Cardiac muscle cell (in vitro differentiated cells and primary cell): ENCODE data around the gene LINC01488. TPM values are rescaled to one million over a fixed set of nuclear protein-coding genes. Genes with fewer than 3 reads are reported as not detected.

Experiments
- DNase-seq, 2 donors: peaks; one replicate each; pipeline versions ENCODE4 v3.0.0 to v3.0.0-alpha.2; 2010 to 2017; ENCODE audit warnings: low read depth in 1 of 2, low spot score in 1 of 2
- H3K27ac ChIP-seq: fragments of 200-600 bp; sonication (generic); 2 replicates; pipeline ENCODE4 v1.5.1; 2016
- H3K27me3 ChIP-seq: fragments of 200-600 bp; sonication (generic); 2 replicates; pipeline ENCODE4 v1.6.0; 2016; ENCODE audit warnings: control low read depth
- H3K36me3 ChIP-seq: fragments of 200-600 bp; sonication (generic); 2 replicates; pipeline ENCODE4 v1.5.1; 2016; ENCODE audit warnings: control low read depth
- H3K4me1 ChIP-seq: fragments of 200-600 bp; sonication (generic); 2 replicates; pipeline ENCODE4 v1.8.1; 2017; ENCODE audit warnings: low read depth, mild to moderate bottlenecking, mixed run types
- H3K4me3 ChIP-seq: fragments of 200-600 bp; sonication (generic); 2 replicates; pipeline ENCODE4 v1.5.1; 2016; ENCODE audit warnings: mild to moderate bottlenecking
- H3K9me3 ChIP-seq: fragments of 200-600 bp; sonication (generic); 2 replicates; pipeline ENCODE4 v1.5.1; 2017; ENCODE audit warnings: low read depth, mild to moderate bottlenecking, control low read depth
- polyA plus RNA-seq: library from polyadenylated mRNA; unstranded; fragments of >200 nt; fragmentation: Nextera tagmentation; extraction: Ambion mirVana; gene quantifications from 2 replicates; pipeline ENCODE4 v1.2.1, GENCODE V29; 2016
- total RNA-seq: library from RNA; depleted of rRNA; stranded (reverse); fragments of >200 nt; gene quantifications from 2 replicates; pipeline ENCODE4 v1.2.3, GENCODE V29; 2016
- TF ChIP-seq, protein P1 (sequence below): IDR thresholded peaks from 2 replicates; pipeline ENCODE4 v1.5.1; 2012; ENCODE audit warnings: low read depth, mild to moderate bottlenecking, low read length

Gene LINC01488
- total and polyA plus RNA-seq, 2 experiments from 2014 or later: 1.1 to 1.6 TPM

DNA sequence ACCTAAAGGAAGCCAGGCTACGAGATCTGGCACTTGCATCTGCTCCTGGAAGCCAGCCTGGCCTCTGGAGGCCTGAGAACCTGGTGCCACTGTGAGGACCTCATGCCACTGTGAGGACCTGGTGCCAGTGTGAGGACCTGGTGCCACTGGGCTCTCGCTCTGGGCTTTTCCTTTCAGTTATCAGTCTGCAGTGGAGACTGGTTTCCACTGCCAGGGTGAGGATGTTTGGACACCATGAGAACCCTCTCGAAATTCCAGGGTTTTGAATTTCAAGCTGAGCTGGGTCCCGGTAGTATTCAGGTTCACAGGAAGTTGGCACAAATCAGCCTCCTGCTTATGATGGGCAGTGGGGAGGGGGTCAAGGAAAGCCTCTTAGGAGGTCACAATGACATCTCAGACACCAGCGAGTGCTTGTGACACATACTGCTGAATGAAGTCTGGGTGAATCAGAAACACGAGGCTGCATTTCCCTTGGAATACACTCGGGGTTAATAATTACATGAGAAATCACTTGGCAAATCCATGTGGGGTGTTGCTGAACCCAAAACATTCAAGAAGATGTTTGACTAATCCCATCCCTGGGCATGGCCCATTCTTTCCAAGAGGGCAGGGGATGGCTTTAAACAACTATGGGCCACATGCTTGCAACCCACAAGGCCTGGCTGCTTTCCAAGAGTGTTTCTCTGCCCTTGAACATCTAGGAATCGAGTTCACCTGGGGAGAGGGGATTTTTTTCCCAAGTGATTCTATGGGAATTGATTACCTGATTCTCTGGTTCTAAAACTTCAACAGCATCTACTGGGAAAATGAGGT lies 60.2 kb downstream of the LINC01488 start:
- TF ChIP-seq, protein P1, sequence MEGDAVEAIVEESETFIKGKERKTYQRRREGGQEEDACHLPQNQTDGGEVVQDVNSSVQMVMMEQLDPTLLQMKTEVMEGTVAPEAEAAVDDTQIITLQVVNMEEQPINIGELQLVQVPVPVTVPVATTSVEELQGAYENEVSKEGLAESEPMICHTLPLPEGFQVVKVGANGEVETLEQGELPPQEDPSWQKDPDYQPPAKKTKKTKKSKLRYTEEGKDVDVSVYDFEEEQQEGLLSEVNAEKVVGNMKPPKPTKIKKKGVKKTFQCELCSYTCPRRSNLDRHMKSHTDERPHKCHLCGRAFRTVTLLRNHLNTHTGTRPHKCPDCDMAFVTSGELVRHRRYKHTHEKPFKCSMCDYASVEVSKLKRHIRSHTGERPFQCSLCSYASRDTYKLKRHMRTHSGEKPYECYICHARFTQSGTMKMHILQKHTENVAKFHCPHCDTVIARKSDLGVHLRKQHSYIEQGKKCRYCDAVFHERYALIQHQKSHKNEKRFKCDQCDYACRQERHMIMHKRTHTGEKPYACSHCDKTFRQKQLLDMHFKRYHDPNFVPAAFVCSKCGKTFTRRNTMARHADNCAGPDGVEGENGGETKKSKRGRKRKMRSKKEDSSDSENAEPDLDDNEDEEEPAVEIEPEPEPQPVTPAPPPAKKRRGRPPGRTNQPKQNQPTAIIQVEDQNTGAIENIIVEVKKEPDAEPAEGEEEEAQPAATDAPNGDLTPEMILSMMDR: no peak
- no peaks in the 10 kb centered on the region for H3K27me3 ChIP-seq
- H3K27ac ChIP-seq: no peak overlapping the region
- no peaks in the 10 kb centered on the region for H3K9me3 ChIP-seq
- H3K36me3 ChIP-seq: no peaks in the 10 kb centered on the region
- DNase-seq: peak in 1 of 2 donors; percentile 29
- no peak overlapping the region for H3K4me3 ChIP-seq
- H3K4me1 ChIP-seq: peaks cover 5% of the 10 kb centered on the region

DNA sequence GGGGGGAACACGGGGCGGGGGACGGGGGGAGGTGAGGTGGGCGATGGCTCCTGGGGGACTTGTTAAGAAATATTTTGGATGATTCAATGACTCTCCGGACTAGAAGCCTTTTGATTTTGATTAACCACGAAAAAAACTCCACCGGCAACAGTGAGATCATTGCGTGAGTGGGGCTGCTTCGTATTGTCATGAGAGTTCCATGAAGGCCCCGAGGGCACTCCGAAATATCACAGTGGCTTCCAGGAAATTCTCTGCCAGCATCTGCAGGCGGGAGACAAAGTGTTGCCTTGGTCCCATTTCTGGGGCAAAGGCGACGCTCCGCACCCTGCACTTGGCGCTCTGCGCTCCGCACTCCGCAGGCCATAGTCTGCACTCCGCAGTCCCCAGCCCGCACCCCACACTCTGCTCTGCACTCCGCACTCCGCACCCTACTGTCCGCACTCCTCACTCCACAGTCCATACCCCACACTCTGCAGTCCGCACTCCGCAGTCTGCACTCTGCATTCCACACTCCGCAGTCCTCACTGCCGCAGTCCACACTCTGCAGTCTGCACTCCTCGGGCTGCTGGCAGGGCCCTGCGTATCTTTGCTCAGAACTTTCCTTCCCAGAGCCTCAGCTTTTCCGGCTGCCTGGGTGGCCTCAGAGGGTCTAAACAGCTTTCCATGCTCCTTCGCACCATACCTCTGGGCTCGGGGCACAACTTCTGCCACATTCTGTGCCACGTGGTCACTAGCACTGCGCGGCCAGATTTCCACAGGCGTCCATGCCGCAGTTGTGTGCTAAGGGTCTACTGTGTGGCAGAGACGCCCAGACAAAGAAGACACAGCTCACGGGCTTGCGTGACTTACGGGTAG lies 61.1 kb downstream of the LINC01488 start:
- H3K27ac ChIP-seq: no peak overlapping the region
- no peak overlapping the region for H3K4me3 ChIP-seq
- H3K36me3 ChIP-seq: no peaks in the 10 kb centered on the region
- TF ChIP-seq, protein P1: no peak
- H3K4me1 ChIP-seq: peaks cover 5% of the 10 kb centered on the region
- no peaks in the 10 kb centered on the region for H3K27me3 ChIP-seq
- DNase-seq: no peak
- H3K9me3 ChIP-seq: no peaks in the 10 kb centered on the region

Other genes with a start within 250 kb of the LINC01488 start
- gene MYEOV, start 187.5 kb upstream of the LINC01488 start, total RNA-seq: 0.51 TPM in 1 of 2 replicates, not detected in the other
- gene MYEOV, start 187.5 kb upstream of the LINC01488 start, polyA plus RNA-seq: not detected in 2 replicates
- 29.2 and 36.5 TPM in 2 replicates for gene CCND1, start 159.5 kb downstream of the LINC01488 start, total RNA-seq
- 20.1 and 41.6 TPM in 2 replicates for gene CCND1, start 159.5 kb downstream of the LINC01488 start, polyA plus RNA-seq
- 20.2 and 26.2 TPM in 2 replicates for gene LTO1, start 193.7 kb downstream of the LINC01488 start, total RNA-seq
- 23.0 and 31.7 TPM in 2 replicates for gene LTO1, start 193.7 kb downstream of the LINC01488 start, polyA plus RNA-seq
- gene FGF19, start 222.4 kb downstream of the LINC01488 start, total RNA-seq: not detected in 2 replicates
- not detected in 2 replicates for gene FGF19, start 222.4 kb downstream of the LINC01488 start, polyA plus RNA-seq